PC-3 (cell line): ENCODE results near the gene CD2.

Experiments
- EZH2 ChIP-seq: fragments of 300-600 bp; sonication (generic); IDR thresholded peaks from one replicate; pipeline ENCODE4 v1.6.1; 2017; ENCODE audit warnings: antibody characterized with exemption, mild to moderate bottlenecking, low read length; ENCODE audit not compliant: unreplicated experiment
- TF ChIP-seq, protein P1 (sequence below): fragments of 300-600 bp; sonication (generic); conservative IDR thresholded peaks from 2 replicates; pipeline ENCODE4 v1.5.1; 2017; ENCODE audit warnings: antibody characterized with exemption, low read depth, mild to moderate bottlenecking, low read length

DNA sequence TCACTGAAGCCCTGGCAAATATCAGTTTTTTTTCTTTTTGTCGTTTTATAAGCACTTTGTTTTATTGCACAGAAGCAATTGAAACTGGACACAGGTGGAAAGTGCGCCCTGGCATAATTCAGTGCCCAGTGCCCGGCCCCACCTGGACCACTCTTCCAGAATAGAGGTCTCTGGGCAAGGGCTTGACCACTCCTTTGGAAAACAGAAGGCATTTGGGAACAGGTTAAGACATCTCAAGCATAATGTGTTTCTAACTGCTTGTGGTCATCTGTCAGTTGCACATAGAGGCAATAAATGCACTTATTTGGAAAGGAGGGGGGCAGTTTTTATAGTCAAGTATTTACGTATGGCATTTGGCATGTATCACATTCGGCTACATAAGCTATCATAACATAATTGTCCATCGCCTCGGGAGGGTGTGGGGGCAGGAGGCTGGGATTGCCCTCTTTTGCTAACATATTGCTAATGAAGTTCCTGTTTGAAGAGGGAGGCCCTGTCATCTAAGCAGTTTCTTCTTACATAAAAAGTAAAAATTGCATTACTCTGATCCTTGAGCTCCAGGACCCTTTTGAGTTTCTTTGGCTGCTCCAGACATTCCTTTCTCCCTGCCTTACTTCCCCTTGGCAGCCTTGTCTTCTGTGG lies 14.7 kb upstream of the CD2 start:
- TF ChIP-seq, protein P1, sequence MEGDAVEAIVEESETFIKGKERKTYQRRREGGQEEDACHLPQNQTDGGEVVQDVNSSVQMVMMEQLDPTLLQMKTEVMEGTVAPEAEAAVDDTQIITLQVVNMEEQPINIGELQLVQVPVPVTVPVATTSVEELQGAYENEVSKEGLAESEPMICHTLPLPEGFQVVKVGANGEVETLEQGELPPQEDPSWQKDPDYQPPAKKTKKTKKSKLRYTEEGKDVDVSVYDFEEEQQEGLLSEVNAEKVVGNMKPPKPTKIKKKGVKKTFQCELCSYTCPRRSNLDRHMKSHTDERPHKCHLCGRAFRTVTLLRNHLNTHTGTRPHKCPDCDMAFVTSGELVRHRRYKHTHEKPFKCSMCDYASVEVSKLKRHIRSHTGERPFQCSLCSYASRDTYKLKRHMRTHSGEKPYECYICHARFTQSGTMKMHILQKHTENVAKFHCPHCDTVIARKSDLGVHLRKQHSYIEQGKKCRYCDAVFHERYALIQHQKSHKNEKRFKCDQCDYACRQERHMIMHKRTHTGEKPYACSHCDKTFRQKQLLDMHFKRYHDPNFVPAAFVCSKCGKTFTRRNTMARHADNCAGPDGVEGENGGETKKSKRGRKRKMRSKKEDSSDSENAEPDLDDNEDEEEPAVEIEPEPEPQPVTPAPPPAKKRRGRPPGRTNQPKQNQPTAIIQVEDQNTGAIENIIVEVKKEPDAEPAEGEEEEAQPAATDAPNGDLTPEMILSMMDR, result no peak
- no peak for TF ChIP-seq EZH2
